Neural progenitor cell (in vitro differentiated cells): Measurements from ENCODE around the gene TCF3. TPM values are rescaled to one million over a fixed set of nuclear protein-coding genes. Genes with fewer than 3 reads are reported as not detected.
"Not testable (repeated sequence)": the region's sequence is repeated elsewhere in the genome, so short reads cannot be mapped to it uniquely, and the experiment has no call there.

ENCODE experiments used
- DNase-seq: peaks from one replicate; pipeline ENCODE4 v3.0.0-alpha.2; 2016; ENCODE audit warnings: low spot score
- H2AFZ ChIP-seq: fragments of 200-600 bp; sonication (generic); replicated peaks from 2 replicates; pipeline ENCODE4 v1.6.1; 2016; ENCODE audit warnings: antibody characterized with exemption
- H3F3A ChIP-seq: fragments of 200-600 bp; sonication (generic); 2 replicates; pipeline ENCODE4 v1.6.1; 2016; ENCODE audit warnings: antibody characterized with exemption, low read depth
- H3K27ac ChIP-seq: fragments of 200-600 bp; sonication (generic); 2 replicates; pipeline ENCODE4 v1.5.1; 2016; ENCODE audit warnings: mild to moderate bottlenecking
- H3K27me3 ChIP-seq: fragments of 200-600 bp; sonication (generic); 2 replicates; pipeline ENCODE4 v1.6.1; 2016; ENCODE audit warnings: mild to moderate bottlenecking, moderate library complexity
- H3K36me3 ChIP-seq: fragments of 200-600 bp; sonication (generic); 2 replicates; pipeline ENCODE4 v1.5.1; 2016
- H3K4me1 ChIP-seq: fragments of 200-600 bp; sonication (generic); 2 replicates; pipeline ENCODE4 v1.6.1; 2016; ENCODE audit warnings: mixed run types
- H3K4me2 ChIP-seq: fragments of 200-600 bp; sonication (generic); 2 replicates; pipeline ENCODE4 v1.6.1; 2016
- H3K4me3 ChIP-seq: fragments of 200-600 bp; sonication (generic); 2 replicates; pipeline ENCODE4 v1.5.1; 2016
- H3K79me2 ChIP-seq: fragments of 200-600 bp; sonication (generic); 2 replicates; pipeline ENCODE4 v1.6.1; 2016; ENCODE audit warnings: low read depth
- H3K9ac ChIP-seq: fragments of 200-600 bp; sonication (generic); 2 replicates; pipeline ENCODE4 v1.6.1; 2016
- H3K9me3 ChIP-seq: fragments of 200-600 bp; sonication (generic); 2 replicates; pipeline ENCODE4 v1.5.1; 2016; ENCODE audit warnings: low read depth
- H4K20me1 ChIP-seq: fragments of 200-600 bp; sonication (generic); 2 replicates; pipeline ENCODE4 v1.6.1; 2016; ENCODE audit warnings: low read depth
- H3K27ac Mint-ChIP-seq: 3 replicates; pipeline ENCODE4 v1.8.0; 2021; ENCODE audit warnings: mixed read lengths
- H3K27me3 Mint-ChIP-seq: 2 replicates; pipeline ENCODE4 v1.8.0; 2022; ENCODE audit warnings: low read depth, mild to moderate bottlenecking, inconsistent platforms, moderate library complexity, mixed read lengths; ENCODE audit not compliant: insufficient read depth
- H3K36me3 Mint-ChIP-seq: 3 replicates; pipeline ENCODE4 v1.8.0; 2021; ENCODE audit warnings: mixed read lengths
- H3K4me1 Mint-ChIP-seq: 3 replicates; pipeline ENCODE4 v1.8.0; 2021; ENCODE audit warnings: mixed read lengths
- H3K4me3 Mint-ChIP-seq: 3 replicates; pipeline ENCODE4 v1.8.0; 2021; ENCODE audit warnings: mild to moderate bottlenecking, moderate library complexity, mixed read lengths
- H3K9me3 Mint-ChIP-seq: 3 replicates; pipeline ENCODE4 v1.8.0; 2020; ENCODE audit warnings: mixed read lengths
- CTCF ChIP-seq: fragments of 200-600 bp; sonication (generic); IDR thresholded peaks from 2 replicates; pipeline ENCODE4 v1.5.1; 2017; ENCODE audit warnings: antibody characterized with exemption, mild to moderate bottlenecking
- EZH2 ChIP-seq: fragments of 200-600 bp; sonication (generic); IDR thresholded peaks from 2 replicates; pipeline ENCODE4 v1.6.1; 2017; ENCODE audit warnings: antibody characterized with exemption, mild to moderate bottlenecking, moderate library complexity
- EZH2phosphoT487 ChIP-seq: fragments of 200-600 bp; sonication (generic); IDR thresholded peaks from 2 replicates; pipeline ENCODE4 v1.6.1; 2017; ENCODE audit warnings: antibody characterized with exemption
- total RNA-seq: library from RNA; depleted of rRNA; stranded (reverse); fragments of >200 nt; gene quantifications from 2 replicates; pipeline ENCODE4 v1.2.3, GENCODE V29; 2015; ENCODE audit warnings: low replicate concordance

The TCF3 gene
- total RNA-seq, 1 donor from 2014 or later, result 131 TPM

- no peak overlapping the region for H2AFZ ChIP-seq
- no peak overlapping the region for H3K4me2 ChIP-seq
- H3K4me1 ChIP-seq, result no peaks in the 10 kb centered on the region
- H3K9me3 ChIP-seq, result no peaks in the 10 kb centered on the region
- no peaks in the 10 kb centered on the region for H4K20me1 ChIP-seq
- H3K27ac Mint-ChIP-seq, result no peak overlapping the region
- no peak overlapping the region for H3K9ac ChIP-seq
- peaks cover 18% of the 10 kb centered on the region for H3K9me3 Mint-ChIP-seq
- no peak overlapping the region for H3K27ac ChIP-seq
- H3K27me3 ChIP-seq, result peaks cover 50% of the 10 kb centered on the region
- H3K36me3 ChIP-seq, result no peaks in the 10 kb centered on the region
- H3K79me2 ChIP-seq, result no peaks in the 10 kb centered on the region
- no peaks in the 10 kb centered on the region for H3K4me1 Mint-ChIP-seq
- no peak overlapping the region for H3K4me3 ChIP-seq
- H3K4me3 Mint-ChIP-seq, result no peak overlapping the region
- no peak for DNase-seq
- H3F3A ChIP-seq, result no peaks in the 10 kb centered on the region
- TF ChIP-seq EZH2phosphoT487 (no peak), EZH2 (no peak), CTCF (no peak)
- H3K36me3 Mint-ChIP-seq, result no peaks in the 10 kb centered on the region
- peaks cover 20% of the 10 kb centered on the region for H3K27me3 Mint-ChIP-seq
Observed at GRCh38 chr19:1699386-1699785, 47.0 kb upstream of the TCF3 start.

GRCh38 chr19:1698636-1699035, 46.2 kb upstream of the TCF3 start:
- Histone ChIP-seq H3F3A (no peaks in the 10 kb centered on the region), H4K20me1 (no peaks in the 10 kb centered on the region), H3K4me3 (no peak overlapping the region), H3K9me3 (no peaks in the 10 kb centered on the region), H3K79me2 (no peaks in the 10 kb centered on the region), H3K36me3 (no peaks in the 10 kb centered on the region), H3K27me3 (peaks cover 52% of the 10 kb centered on the region), H3K27ac (no peak overlapping the region), H2AFZ (no peak overlapping the region), H3K4me2 (no peak overlapping the region), H3K4me1 (no peaks in the 10 kb centered on the region), H3K9ac (no peak overlapping the region)
- H3K36me3 Mint-ChIP-seq, result no peaks in the 10 kb centered on the region
- no peaks in the 10 kb centered on the region for H3K4me1 Mint-ChIP-seq
- H3K4me3 Mint-ChIP-seq, result no peak overlapping the region
- H3K27me3 Mint-ChIP-seq, result peaks cover 23% of the 10 kb centered on the region
- H3K27ac Mint-ChIP-seq, result no peak overlapping the region
- no peak for DNase-seq
- H3K9me3 Mint-ChIP-seq, result peaks cover 18% of the 10 kb centered on the region
- no peak for TF ChIP-seq CTCF
- TF ChIP-seq EZH2phosphoT487, result no peak
- TF ChIP-seq EZH2, result no peak

- H3K27me3 ChIP-seq, result peaks cover 56% of the 10 kb centered on the region
- not testable (repeated sequence) for H4K20me1 ChIP-seq, H3F3A ChIP-seq, H3K4me2 ChIP-seq, H3K27ac Mint-ChIP-seq, H2AFZ ChIP-seq, H3K9ac ChIP-seq, H3K36me3 Mint-ChIP-seq, DNase-seq, H3K79me2 ChIP-seq, H3K27ac ChIP-seq, H3K36me3 ChIP-seq, H3K4me3 ChIP-seq, H3K4me1 ChIP-seq, H3K9me3 ChIP-seq, H3K4me1 Mint-ChIP-seq, H3K4me3 Mint-ChIP-seq
- Mint-ChIP-seq H3K9me3 (peaks cover 18% of the 10 kb centered on the region), H3K27me3 (peaks cover 38% of the 10 kb centered on the region)
Observed at GRCh38 chr19:1695481-1695880, 43.1 kb upstream of the TCF3 start.

GRCh38 chr19:1691589-1692290, 39.3 kb upstream of the TCF3 start:
- Mint-ChIP-seq H3K4me3 (no peak overlapping the region), H3K4me1 (no peaks in the 10 kb centered on the region), H3K36me3 (no peaks in the 10 kb centered on the region), H3K27ac (no peak overlapping the region), H3K9me3 (peaks cover 18% of the 10 kb centered on the region), H3K27me3 (peaks cover 60% of the 10 kb centered on the region)
- no peaks in the 10 kb centered on the region for H3K9me3 ChIP-seq
- no peaks in the 10 kb centered on the region for H3F3A ChIP-seq
- H4K20me1 ChIP-seq, result no peaks in the 10 kb centered on the region
- no peak overlapping the region for H3K9ac ChIP-seq
- no peaks in the 10 kb centered on the region for H3K79me2 ChIP-seq
- H3K27me3 ChIP-seq, result peaks cover 79% of the 10 kb centered on the region
- no peak overlapping the region for H3K27ac ChIP-seq
- H3K4me2 ChIP-seq, result no peak overlapping the region
- TF ChIP-seq EZH2 (peak; percentile 48), EZH2phosphoT487 (no peak), CTCF (no peak)
- no peak overlapping the region for H2AFZ ChIP-seq
- H3K4me3 ChIP-seq, result no peak overlapping the region
- no peak for DNase-seq
- H3K36me3 ChIP-seq, result no peaks in the 10 kb centered on the region
- H3K4me1 ChIP-seq, result no peaks in the 10 kb centered on the region
